Breast epithelium (tissue), 4 donors: ENCODE results near the gene SLX4IP. TPM values are rescaled to one million over a fixed set of nuclear protein-coding genes. Genes with fewer than 3 reads are reported as not detected.

Source experiments
- DNase-seq, 2 donors: peaks; one replicate each; pipeline ENCODE4 v3.0.0-alpha.2; 2019; ENCODE audit warnings: low spot score in 2 of 2
- H3K27ac ChIP-seq, 2 donors: fragments of 200-600 bp; sonication (generic) in 1 of 2; one replicate each; pipeline ENCODE4 v1.5.1; 2016 to 2019; ENCODE audit warnings: mild to moderate bottlenecking in 1 of 2
- H3K27me3 ChIP-seq, 2 donors: fragments of 200-600 bp; sonication (generic) in 1 of 2; one replicate each; pipeline versions ENCODE4 v1.5.1 to v1.6.0; 2017 to 2019; ENCODE audit warnings: control low read depth in 1 of 2, mild to moderate bottlenecking in 1 of 2
- H3K36me3 ChIP-seq: fragments of 200-600 bp; one replicate; pipeline ENCODE4 v1.5.1; 2019
- H3K4me1 ChIP-seq, 2 donors: fragments of 200-600 bp; sonication (generic); one replicate each; pipeline ENCODE4 v1.5.1; 2016 to 2019; ENCODE audit warnings: control low read depth in 1 of 2
- H3K4me3 ChIP-seq, 3 donors: fragments of 200-600 bp; sonication (generic); 1 replicate in 2 of 3; 2 replicates in 1 of 3; pipeline ENCODE4 v1.5.1; 2016 to 2019; ENCODE audit warnings: mild to moderate bottlenecking in 3 of 3, moderate library complexity in 2 of 3
- H3K9me3 ChIP-seq, 2 donors: fragments of 200-600 bp; sonication (generic) in 1 of 2; one replicate each; pipeline ENCODE4 v1.5.1; 2016 to 2019; ENCODE audit warnings: control low read depth in 1 of 2
- CTCF ChIP-seq, 3 donors: fragments of 450-650 bp; IDR thresholded peaks; one replicate each; pipeline ENCODE4 v1.5.1; 2016 to 2017; ENCODE audit warnings: antibody characterized with exemption in 3 of 3, mild to moderate bottlenecking in 3 of 3, moderate library complexity in 3 of 3
- POLR2A ChIP-seq: fragments of 450-650 bp; IDR thresholded peaks from one replicate; pipeline ENCODE4 v1.6.1; 2016; ENCODE audit warnings: antibody characterized with exemption, mild to moderate bottlenecking, moderate library complexity
- POLR2AphosphoS5 ChIP-seq, 3 donors: sonication (generic); formaldehyde crosslinking; IDR thresholded peaks; one replicate each; pipeline ENCODE4 v1.6.1; 2017; ENCODE audit warnings: antibody characterized with exemption in 3 of 3
- intact Hi-C: fragments of 100-400 bp; cut with DNase I; formaldehyde crosslinking; loops from one replicate; pipeline ENCODE4 v1.15.1; 2023; ENCODE audit warnings: low total_unique reads
- total RNA-seq, 3 donors: library from RNA; depleted of rRNA; stranded (reverse); fragments of >200 nt; gene quantifications; one replicate each; pipeline ENCODE4 v1.1.0, GENCODE V29; 2016

SLX4IP gene
- total RNA-seq, 3 donors from 2014 or later: 4.2 to 6.9 (median 5.9) TPM

GRCh38 chr20:10651227-10651990 is 216.3 kb downstream of the SLX4IP start:
- Histone ChIP-seq H3K4me3 (no peak overlapping the region), H3K9me3 (no peaks in the 10 kb centered on the region), H3K36me3 (no peaks in the 10 kb centered on the region), H3K4me1 (no peaks in the 10 kb centered on the region), H3K27me3 (no peaks in the 10 kb centered on the region), H3K27ac (no peak overlapping the region)
- TF ChIP-seq CTCF (IDR thresholded peaks at IDR 0.05) (no peak), POLR2A (no peak), POLR2AphosphoS5 (IDR thresholded peaks at IDR 0.05) (no peak)
- DNase-seq: no peak
- intact Hi-C loops: no loop called here

DNA sequence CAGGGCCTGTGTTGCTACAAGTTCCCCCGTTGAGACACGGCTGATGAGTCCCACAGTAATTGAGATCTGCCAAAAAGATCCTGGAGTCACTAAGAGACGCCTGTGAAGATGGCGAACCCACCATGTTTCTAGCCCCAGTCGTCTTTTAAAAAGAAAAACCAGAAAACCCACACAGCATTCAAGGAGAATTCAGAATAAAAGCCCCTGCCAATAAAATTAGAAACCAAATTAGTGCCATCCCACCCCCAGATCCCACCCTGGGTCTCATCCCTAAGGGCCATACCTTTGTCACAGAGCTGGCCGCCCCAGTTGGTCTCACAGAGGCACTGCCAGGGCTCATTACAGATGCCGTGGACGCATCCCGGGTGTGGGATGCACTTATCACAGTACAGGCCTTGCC is 217.1 kb downstream of the SLX4IP start:
- TF ChIP-seq CTCF (IDR thresholded peaks at IDR 0.05) (no peak), POLR2A (no peak), POLR2AphosphoS5 (IDR thresholded peaks at IDR 0.05) (no peak)
- intact Hi-C loops: no loop called here
- no peaks in the 10 kb centered on the region for H3K27me3 ChIP-seq
- no peak for DNase-seq
- no peaks in the 10 kb centered on the region for H3K36me3 ChIP-seq
- no peak overlapping the region for H3K4me3 ChIP-seq
- H3K27ac ChIP-seq: peak overlapping the region; percentile 36 to 51
- H3K4me1 ChIP-seq: no peaks in the 10 kb centered on the region
- no peaks in the 10 kb centered on the region for H3K9me3 ChIP-seq

DNA sequence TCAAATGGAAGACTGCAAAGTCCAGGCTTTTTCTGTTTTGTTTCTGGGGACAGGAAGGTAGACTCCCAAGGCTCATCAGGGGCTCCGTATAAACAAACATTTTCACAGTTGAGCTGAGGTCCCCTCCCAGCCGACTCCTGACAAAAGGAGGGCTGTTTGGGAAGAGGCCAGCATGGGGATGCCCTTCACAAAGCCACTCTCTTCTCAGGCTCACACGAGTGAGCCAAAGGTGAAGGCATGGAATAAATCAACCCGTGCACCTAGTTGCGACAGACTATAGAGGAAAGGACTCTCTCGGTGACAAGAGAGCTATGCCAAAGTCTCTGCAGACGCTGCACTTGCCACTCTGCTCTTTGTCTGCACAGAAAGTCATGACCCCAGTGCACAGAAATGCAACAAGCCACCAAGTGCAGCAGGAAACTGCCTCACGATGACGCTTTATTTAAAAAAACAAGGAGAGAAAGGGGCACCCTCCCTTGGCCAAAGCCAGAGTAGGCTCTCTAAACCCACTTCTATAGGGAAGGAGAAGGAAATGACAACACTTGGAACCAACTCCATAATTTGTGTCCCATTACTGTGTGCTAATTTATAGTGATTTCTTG is 217.7 kb downstream of the SLX4IP start:
- DNase-seq: no peak
- TF ChIP-seq POLR2AphosphoS5 (IDR thresholded peaks at IDR 0.05) (no peak), CTCF (IDR thresholded peaks at IDR 0.05) (no peak), POLR2A (no peak)
- peak overlapping the region; percentile 50 to 51 for H3K27ac ChIP-seq
- H3K9me3 ChIP-seq: no peaks in the 10 kb centered on the region
- no peaks in the 10 kb centered on the region for H3K4me1 ChIP-seq
- no peak overlapping the region for H3K4me3 ChIP-seq
- intact Hi-C loops: no loop called here
- no peaks in the 10 kb centered on the region for H3K27me3 ChIP-seq
- no peaks in the 10 kb centered on the region for H3K36me3 ChIP-seq

- Histone ChIP-seq H3K9me3 (no peaks in the 10 kb centered on the region), H3K4me1 (no peaks in the 10 kb centered on the region), H3K27me3 (no peaks in the 10 kb centered on the region), H3K36me3 (no peaks in the 10 kb centered on the region), H3K4me3 (peak overlapping the region in 2 of 3 donors; percentile 10 to 34), H3K27ac (peak overlapping the region; percentile 50 to 82)
- intact Hi-C loops: no loop called here
- TF ChIP-seq POLR2AphosphoS5 (IDR thresholded peaks at IDR 0.05): no peak
- TF ChIP-seq CTCF (IDR thresholded peaks at IDR 0.05): no peak
- TF ChIP-seq POLR2A: no peak
- DNase-seq: no peak
Observed at GRCh38 chr20:10653599-10654249, 218.6 kb downstream of the SLX4IP start.

GRCh38 chr20:10654250-10654610 is 219.1 kb downstream of the SLX4IP start:
- Histone ChIP-seq H3K36me3 (no peaks in the 10 kb centered on the region), H3K27me3 (no peaks in the 10 kb centered on the region), H3K4me3 (peak overlapping the region in 1 of 3 donors; percentile 4), H3K27ac (peak overlapping the region; percentile 50 to 82), H3K9me3 (no peaks in the 10 kb centered on the region), H3K4me1 (no peaks in the 10 kb centered on the region)
- no peak for DNase-seq
- no peak for TF ChIP-seq POLR2AphosphoS5 (IDR thresholded peaks at IDR 0.05)
- TF ChIP-seq POLR2A: no peak
- TF ChIP-seq CTCF (IDR thresholded peaks at IDR 0.05): no peak
- intact Hi-C loops: no loop called here
